RWPE2 (cell line): ENCODE results near the gene TCF12.

Experiments used
- ATAC-seq: fragments of 200-7000 bp; cut with Tn5 transposase; 3 replicates; pipeline ENCODE4 v1.9.1; 2021; ENCODE audit warnings: low read depth
- DNase-seq: peaks from one replicate; pipeline ENCODE4 v3.0.0-alpha.2; 2020; ENCODE audit warnings: low spot score
- H3K27ac ChIP-seq: fragments of 450-650 bp; 2 replicates; pipeline ENCODE4 v1.5.1; 2017; ENCODE audit warnings: mild to moderate bottlenecking; ENCODE audit not compliant: poor library complexity, severe bottlenecking
- H3K27me3 ChIP-seq: fragments of 250-450 bp; sonication (Bioruptor Pico); 2 replicates; pipeline ENCODE4 v1.5.1; 2021; ENCODE audit warnings: mild to moderate bottlenecking, moderate library complexity; ENCODE audit not compliant: insufficient read depth, poor library complexity, severe bottlenecking
- H3K36me3 ChIP-seq: fragments of 250-450 bp; sonication (Bioruptor Pico); 2 replicates; pipeline ENCODE4 v1.5.1; 2020; ENCODE audit warnings: low read depth, mild to moderate bottlenecking, moderate library complexity
- H3K4me1 ChIP-seq: fragments of 250-450 bp; sonication (Bioruptor Pico); 2 replicates; pipeline ENCODE4 v1.5.1; 2021; ENCODE audit warnings: mild to moderate bottlenecking, moderate library complexity; ENCODE audit not compliant: insufficient read depth, poor library complexity, severe bottlenecking
- H3K4me3 ChIP-seq: fragments of 250-450 bp; sonication (Bioruptor Pico); 2 replicates; pipeline ENCODE4 v1.5.1; 2021; ENCODE audit warnings: mild to moderate bottlenecking, moderate library complexity; ENCODE audit not compliant: severe bottlenecking
- H3K9me3 ChIP-seq: fragments of 250-450 bp; sonication (Bioruptor Pico); 2 replicates; pipeline ENCODE4 v1.5.1; 2021; ENCODE audit warnings: mild to moderate bottlenecking, moderate library complexity; ENCODE audit not compliant: severe bottlenecking
- CTCF ChIP-seq: fragments of 450-650 bp; IDR thresholded peaks from one replicate; pipeline ENCODE4 v1.5.1; 2017; ENCODE audit warnings: mild to moderate bottlenecking, moderate library complexity; ENCODE audit not compliant: poor library complexity, severe bottlenecking

The TCF12 gene

DNA sequence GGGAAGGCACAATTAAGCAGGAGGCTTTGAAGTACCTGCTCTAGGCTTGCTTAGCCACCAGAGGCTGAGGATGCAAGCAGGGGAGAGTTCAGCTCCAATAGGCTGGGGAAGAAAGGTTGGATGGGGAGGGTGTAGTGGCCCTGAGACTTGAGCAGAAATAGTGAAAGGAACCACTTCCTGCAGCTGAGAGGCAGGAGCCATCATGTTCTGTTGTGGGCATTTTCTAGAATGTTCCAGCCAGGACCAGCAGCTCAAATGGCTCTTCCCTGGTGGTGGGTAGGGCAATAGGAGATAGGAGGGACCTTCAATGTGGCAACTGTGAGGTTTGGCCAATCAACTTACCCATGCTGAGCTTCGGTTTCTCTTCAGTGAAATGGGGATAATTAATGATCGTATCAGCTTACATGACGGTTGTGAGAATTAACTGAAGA, 378.7 kb downstream of the TCF12 start:
- no peaks in the 10 kb centered on the region for H3K9me3 ChIP-seq
- H3K27ac ChIP-seq: no peak overlapping the region
- TF ChIP-seq CTCF: no peak
- peaks cover 3% of the 10 kb centered on the region; the same call in 1 of the 2 replicates for H3K36me3 ChIP-seq
- no peaks in the 10 kb centered on the region for H3K27me3 ChIP-seq
- H3K4me3 ChIP-seq: no peak overlapping the region
- DNase-seq (no peak), ATAC-seq (peak; percentile 18; the same call in 1 of the 3 replicates)
- H3K4me1 ChIP-seq: no peaks in the 10 kb centered on the region

DNA sequence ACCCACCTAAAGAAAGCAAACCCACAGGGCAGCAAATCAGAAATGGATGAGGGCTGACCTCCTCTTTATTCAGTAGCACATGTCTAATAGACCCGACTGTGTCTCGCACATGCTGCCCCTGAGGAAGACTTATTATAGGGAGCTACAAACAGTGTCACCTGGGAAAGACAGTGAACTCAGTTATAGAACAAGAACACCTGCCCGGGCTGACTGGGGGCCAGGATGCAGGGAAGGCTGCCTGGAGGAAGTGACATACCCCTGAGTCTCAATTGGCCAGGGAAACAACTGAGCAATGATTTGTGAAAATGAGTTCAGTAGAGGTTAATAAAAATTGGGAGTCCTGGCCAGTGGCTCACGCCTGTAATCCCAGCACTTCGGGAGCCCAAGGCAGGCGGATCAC, 379.2 kb downstream of the TCF12 start:
- Histone ChIP-seq H3K36me3 (no peaks in the 10 kb centered on the region), H3K9me3 (no peaks in the 10 kb centered on the region), H3K4me1 (no peaks in the 10 kb centered on the region), H3K27me3 (no peaks in the 10 kb centered on the region), H3K4me3 (no peak overlapping the region), H3K27ac (no peak overlapping the region)
- no peak for TF ChIP-seq CTCF
- no peak for ATAC-seq
- DNase-seq: no peak

DNA sequence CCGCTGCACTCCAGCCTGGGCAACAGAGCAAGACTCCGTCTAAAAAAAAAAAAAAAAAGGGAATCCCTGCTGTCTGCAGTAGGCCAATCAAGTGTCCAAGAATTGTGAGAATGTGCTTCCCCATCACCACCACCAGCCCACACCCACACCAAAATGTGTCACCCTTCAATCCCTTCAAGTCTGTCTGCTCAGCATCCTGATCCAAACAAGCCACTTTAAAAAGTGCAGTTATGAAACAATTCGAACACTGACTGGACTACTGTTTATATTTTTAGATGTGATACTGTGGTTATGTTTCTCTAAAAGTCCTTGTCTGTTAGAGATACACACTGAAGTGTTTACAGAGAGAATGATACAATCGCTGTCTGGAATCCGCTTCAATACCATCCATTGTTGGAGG, 379.8 kb downstream of the TCF12 start:
- no peak for TF ChIP-seq CTCF
- DNase-seq (no peak), ATAC-seq (no peak)
- no peak overlapping the region for H3K27ac ChIP-seq
- H3K36me3 ChIP-seq: no peaks in the 10 kb centered on the region
- H3K27me3 ChIP-seq: no peaks in the 10 kb centered on the region
- H3K4me3 ChIP-seq: no peak overlapping the region
- no peaks in the 10 kb centered on the region for H3K4me1 ChIP-seq
- H3K9me3 ChIP-seq: no peaks in the 10 kb centered on the region

DNA sequence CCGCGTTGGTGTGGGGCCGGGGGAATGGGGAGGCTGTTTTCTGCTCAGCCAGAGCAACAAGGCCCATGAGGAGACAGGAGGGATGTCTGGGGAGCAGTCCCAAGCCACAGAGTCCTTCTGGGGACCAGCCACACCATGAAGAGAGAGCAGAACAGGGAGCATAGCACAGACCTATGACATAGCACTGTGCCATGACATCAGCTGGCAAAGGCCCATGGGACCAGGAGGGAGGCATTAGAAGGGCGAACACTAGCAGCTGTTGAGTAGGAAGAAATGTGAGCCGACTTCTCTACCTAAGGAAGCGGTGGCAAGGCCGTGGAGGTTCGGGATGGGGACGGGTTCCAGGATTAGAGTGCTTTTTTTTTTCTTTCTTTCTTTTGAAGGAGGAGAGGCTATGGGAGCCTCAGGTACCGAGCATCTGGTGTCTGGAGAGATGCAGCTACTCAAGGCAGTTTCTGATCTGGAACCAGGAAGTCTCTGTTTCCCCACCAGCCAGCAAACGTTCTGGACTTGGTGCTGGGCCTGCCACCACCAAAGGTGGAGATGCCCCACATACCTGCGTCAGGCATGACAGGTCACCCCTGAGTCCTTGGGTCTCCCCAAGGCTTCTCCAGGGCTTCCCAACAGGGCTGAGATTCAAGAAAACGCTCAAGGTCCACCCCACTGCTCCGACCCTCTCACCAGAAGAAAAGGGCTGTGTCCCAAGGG, 380.6 kb downstream of the TCF12 start:
- Histone ChIP-seq H3K9me3 (no peaks in the 10 kb centered on the region), H3K27me3 (no peaks in the 10 kb centered on the region), H3K27ac (no peak overlapping the region), H3K4me1 (no peaks in the 10 kb centered on the region), H3K36me3 (no peaks in the 10 kb centered on the region), H3K4me3 (no peak overlapping the region)
- no peak for TF ChIP-seq CTCF
- ATAC-seq (no peak), DNase-seq (peak; percentile 48)

DNA sequence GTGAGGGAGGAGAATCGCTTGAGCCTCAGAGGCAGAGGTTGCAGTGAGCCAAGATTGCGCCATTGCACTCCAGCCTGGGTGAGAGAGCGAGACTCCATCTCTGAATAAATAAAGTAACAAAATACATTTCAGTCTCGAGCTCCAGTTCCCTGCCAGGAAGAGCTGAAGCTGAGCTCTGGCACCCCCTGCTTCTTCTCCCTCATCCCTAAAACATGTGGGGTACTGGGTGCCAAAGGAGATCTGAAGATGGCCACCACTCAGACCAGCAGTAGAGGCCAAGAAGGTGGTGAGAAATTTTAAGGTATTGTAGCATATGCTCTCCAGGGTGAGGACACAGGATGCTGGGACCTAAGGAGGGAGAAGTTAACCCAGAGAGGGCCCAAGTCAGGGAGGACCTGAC, 382.9 kb downstream of the TCF12 start:
- ATAC-seq (no peak), DNase-seq (peak; percentile 5)
- no peak for TF ChIP-seq CTCF
- H3K27me3 ChIP-seq: no peaks in the 10 kb centered on the region
- no peaks in the 10 kb centered on the region for H3K36me3 ChIP-seq
- no peak overlapping the region for H3K27ac ChIP-seq
- H3K4me1 ChIP-seq: no peaks in the 10 kb centered on the region
- no peak overlapping the region for H3K4me3 ChIP-seq
- no peaks in the 10 kb centered on the region for H3K9me3 ChIP-seq
